DND-41 (cell line): ENCODE data around the gene SIL1.

ENCODE experiments used
- EZH2 ChIP-seq: IDR thresholded peaks from 3 replicates; pipeline ENCODE4 v1.6.1; 2012; ENCODE audit warnings: borderline replicate concordance, low read depth, mild to moderate bottlenecking, moderate library complexity, low read length, inconsistent platforms; ENCODE audit not compliant: severe bottlenecking
- TF ChIP-seq, protein P1 (sequence below): IDR thresholded peaks from 2 replicates; pipeline ENCODE4 v1.5.1; 2012; ENCODE audit warnings: borderline replicate concordance, low read length, moderate library complexity, mild to moderate bottlenecking; ENCODE audit not compliant: poor library complexity, severe bottlenecking; ENCODE audit errors: extremely low read depth

DNA sequence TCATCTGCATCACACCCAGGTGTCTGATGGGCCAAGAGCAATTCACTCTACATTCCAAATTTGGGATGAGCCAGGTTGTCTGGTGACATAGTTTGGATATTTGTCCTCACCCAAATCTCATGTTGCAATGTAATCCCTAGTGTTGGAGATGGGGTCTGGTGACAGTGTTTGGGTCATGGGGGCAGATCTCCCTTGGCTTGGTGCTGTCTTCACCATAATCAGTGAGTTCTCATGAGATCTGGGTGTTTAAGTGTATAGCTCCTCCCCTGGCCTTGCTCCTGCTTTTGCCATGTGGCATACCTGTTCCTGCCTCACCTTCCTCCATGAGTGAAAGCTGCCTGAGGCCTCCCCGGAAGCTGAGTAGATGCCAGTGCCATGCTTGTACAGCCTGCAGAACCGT lies 7.4 kb upstream of the SIL1 start:
- TF ChIP-seq, protein P1, sequence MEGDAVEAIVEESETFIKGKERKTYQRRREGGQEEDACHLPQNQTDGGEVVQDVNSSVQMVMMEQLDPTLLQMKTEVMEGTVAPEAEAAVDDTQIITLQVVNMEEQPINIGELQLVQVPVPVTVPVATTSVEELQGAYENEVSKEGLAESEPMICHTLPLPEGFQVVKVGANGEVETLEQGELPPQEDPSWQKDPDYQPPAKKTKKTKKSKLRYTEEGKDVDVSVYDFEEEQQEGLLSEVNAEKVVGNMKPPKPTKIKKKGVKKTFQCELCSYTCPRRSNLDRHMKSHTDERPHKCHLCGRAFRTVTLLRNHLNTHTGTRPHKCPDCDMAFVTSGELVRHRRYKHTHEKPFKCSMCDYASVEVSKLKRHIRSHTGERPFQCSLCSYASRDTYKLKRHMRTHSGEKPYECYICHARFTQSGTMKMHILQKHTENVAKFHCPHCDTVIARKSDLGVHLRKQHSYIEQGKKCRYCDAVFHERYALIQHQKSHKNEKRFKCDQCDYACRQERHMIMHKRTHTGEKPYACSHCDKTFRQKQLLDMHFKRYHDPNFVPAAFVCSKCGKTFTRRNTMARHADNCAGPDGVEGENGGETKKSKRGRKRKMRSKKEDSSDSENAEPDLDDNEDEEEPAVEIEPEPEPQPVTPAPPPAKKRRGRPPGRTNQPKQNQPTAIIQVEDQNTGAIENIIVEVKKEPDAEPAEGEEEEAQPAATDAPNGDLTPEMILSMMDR, result no peak
- TF ChIP-seq EZH2, result no peak
